ENCODE data around the gene EXOC3L4. TPM values are rescaled to one million over a fixed set of nuclear protein-coding genes. Genes with fewer than 3 reads are reported as not detected.

The EXOC3L4 gene
- total and polyA plus RNA-seq, 2 of the 8 experiments (the other 6 are each of a cell fraction or from before 2014, with no cell fraction given), result 0.45 to 0.57 TPM

DNA sequence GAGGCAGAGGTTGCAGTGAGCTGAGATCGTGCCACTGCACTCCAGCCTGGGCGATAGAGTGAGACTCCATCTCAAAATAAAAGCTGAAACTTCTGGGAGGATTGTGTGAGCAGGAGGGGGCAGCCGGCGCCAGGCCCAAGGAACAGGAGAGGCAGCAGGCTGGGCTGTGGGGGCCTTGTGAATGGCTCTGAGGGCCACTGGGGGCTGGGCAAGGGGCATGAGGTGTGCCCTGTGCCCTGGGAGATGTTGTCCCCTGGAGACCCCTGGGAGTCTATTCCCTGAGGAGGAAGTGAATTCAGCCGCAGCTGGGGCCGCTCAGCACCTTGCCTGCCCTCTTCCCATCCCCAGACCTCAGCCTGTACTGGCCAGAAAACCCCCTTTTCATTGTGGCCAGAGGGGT is 5.6 kb upstream of the EXOC3L4 start:
- peaks cover 0 to 3% of the 10 kb centered on the region in 2 experiments for H4K20me1 ChIP-seq (replicated peaks in 1 of 2; ENCODE audit: control insufficient read depth in 1 of 2, insufficient read depth in 2 of 2, low read length in 2 of 2)
- no peak overlapping the region for H3K27ac ChIP-seq (ENCODE audit: low read depth, low read length)
- no peak overlapping the region for H3K14ac ChIP-seq (ENCODE audit: insufficient read length)
- H2AK5ac ChIP-seq (ENCODE audit: low read depth, low read length), result no peak overlapping the region
- H2BK120ac ChIP-seq (replicated peaks; ENCODE audit: low read depth, low read length), result no peak overlapping the region
- H3K9ac ChIP-seq (replicated peaks in 1 of 4; ENCODE audit: extremely low read depth in 1 of 4, low read depth in 3 of 4, low read length in 3 of 4), result no peak overlapping the region
- H3K79me2 ChIP-seq (ENCODE audit: control insufficient read depth in 1 of 2, insufficient read depth in 2 of 2, low read length in 2 of 2), result no peaks in the 10 kb centered on the region
- H2BK12ac ChIP-seq (ENCODE audit: low read depth, low read length), result no peak overlapping the region
- WGBS, 2 experiments (ENCODE audit: extremely low coverage in 1 of 2, insufficient coverage in 1 of 2, insufficient read length in 1 of 2, insufficient replicate concordance in 2 of 2, low coverage in 1 of 2, low lambda C conversion rate in 2 of 2, missing lambda C conversion rate in 1 of 2), result 80% methylated on average over 4 of the region's 6 CpGs; no CpG with 5 or more reads in 1 of the 2 experiments
- no peak overlapping the region for H3K4me2 ChIP-seq (ENCODE audit: insufficient read depth in 1 of 2, low read depth in 2 of 2, low read length in 2 of 2)
- no peaks in the 10 kb centered on the region for H3K79me1 ChIP-seq (ENCODE audit: low read depth, low read length)
- no peaks in the 10 kb centered on the region for H3K36me3 ChIP-seq (ENCODE audit: control insufficient read depth in 2 of 4, insufficient read depth in 4 of 4, low read length in 3 of 4)
- ChIA-PET CTCF (ENCODE audit: partially characterized antibody) (interaction anchor here (1.6 to 5.2 kb wide), 3 partner anchors 9 to 41 kb away, joined by 6 to 43 read pairs (median 16); no protein-coding TSS in a partner anchor), POLR2A (ENCODE audit: partially characterized antibody) (no interaction called here)
- no peak overlapping the region for H2BK15ac ChIP-seq (ENCODE audit: low read length)
- no peak overlapping the region for H2AFZ ChIP-seq (ENCODE audit: low read length)
- no peak for FAIRE-seq
- H3K4me1 ChIP-seq (replicated peaks in 1 of 4; ENCODE audit: control insufficient read depth in 3 of 4, insufficient read depth in 4 of 4, low read length in 3 of 4), result peaks cover 2 to 15% (median 4%) of the 10 kb centered on the region in 4 experiments; a peak in 6 of 7 replicates
- no peak overlapping the region for H4K8ac ChIP-seq (ENCODE audit: extremely low read depth, insufficient read depth, low read length)
- H3K4ac ChIP-seq (replicated peaks; ENCODE audit: insufficient read length, low read depth, low read length), result no peak overlapping the region
- no peak overlapping the region for H2BK20ac ChIP-seq (ENCODE audit: low read length)
- no peak overlapping the region for H3K18ac ChIP-seq (ENCODE audit: extremely low read depth, low read length)
- no peaks in the 10 kb centered on the region for H3K9me3 ChIP-seq (ENCODE audit: insufficient read depth in 2 of 2, low read depth in 1 of 2, low read length in 1 of 2)
- H3K4me3 ChIP-seq (ENCODE audit: extremely low read depth in 1 of 4, insufficient read depth in 2 of 4, low read depth in 3 of 4, low read length in 4 of 4), result no peak overlapping the region
- H2BK5ac ChIP-seq (ENCODE audit: low read depth, low read length), result no peak overlapping the region
- no peak overlapping the region for H3K56ac ChIP-seq (replicated peaks; ENCODE audit: insufficient read length, low read depth, low read length)
- no peak for DNase-seq (ENCODE audit: low read depth in 1 of 2, low spot score in 2 of 2)
- H3K23me2 ChIP-seq (ENCODE audit: low read depth, low read length), result peaks cover 7% of the 10 kb centered on the region; the same call in 1 of the 2 replicates
- H4K5ac ChIP-seq (ENCODE audit: insufficient read length, low read depth, low read length), result no peak overlapping the region
- H4K91ac ChIP-seq (replicated peaks; ENCODE audit: insufficient read length, low read length), result no peak overlapping the region
- no peak overlapping the region for H3K23ac ChIP-seq (ENCODE audit: insufficient read length)
- peaks cover 3 to 23% (median 17%) of the 10 kb centered on the region in 4 experiments for H3K27me3 ChIP-seq (replicated peaks in 1 of 4; ENCODE audit: control insufficient read depth in 3 of 4, extremely low read depth in 1 of 4, insufficient read depth in 3 of 4, low read length in 3 of 4)
- TF ChIP-seq CEBPB (IDR thresholded peaks at IDR 0.05; ENCODE audit: low read depth, low read length) (no peak), TCF12 (IDR thresholded peaks at IDR 0.05; ENCODE audit: low read depth, low read length) (no peak), YY1 (IDR thresholded peaks at IDR 0.05; ENCODE audit: low read depth, low read length) (no peak), MAFK (IDR thresholded peaks at IDR 0.05; ENCODE audit: low read depth, low read length) (no peak), RAD21 (IDR thresholded peaks at IDR 0.05 in 1 of 2, conservative IDR thresholded peaks at IDR 0.05 in 1 of 2; ENCODE audit: low read depth in 2 of 2, low read length in 2 of 2) (no peak)
- TF ChIP-seq, protein P1, sequence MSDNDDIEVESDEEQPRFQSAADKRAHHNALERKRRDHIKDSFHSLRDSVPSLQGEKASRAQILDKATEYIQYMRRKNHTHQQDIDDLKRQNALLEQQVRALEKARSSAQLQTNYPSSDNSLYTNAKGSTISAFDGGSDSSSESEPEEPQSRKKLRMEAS (IDR thresholded peaks at IDR 0.05), result no peak

Measured in H1 (cell line).